Measurements from ENCODE around the gene SLC7A7.

The SLC7A7 gene

GRCh38 chr14:22792158-22792557 is 23.1 kb downstream of the SLC7A7 start:
- in situ Hi-C loops (cut with MboI; ENCODE audit: low sequenced_read_pairs, unreplicated experiment) = no loop called here
- DNase-seq (ENCODE audit: low spot score) = no peak
- no peak for TF ChIP-seq CTCF (IDR thresholded peaks at IDR 0.05; ENCODE audit: borderline replicate concordance, control extremely low read depth, extremely low read depth, insufficient read depth, missing control alignments)

GRCh38 chr14:22791301-22791700 is 23.9 kb downstream of the SLC7A7 start:
- no peak for DNase-seq (ENCODE audit: low spot score)
- in situ Hi-C loops (cut with MboI; ENCODE audit: low sequenced_read_pairs, unreplicated experiment) = no loop called here
- TF ChIP-seq CTCF (IDR thresholded peaks at IDR 0.05; ENCODE audit: borderline replicate concordance, control extremely low read depth, extremely low read depth, insufficient read depth, missing control alignments) = no peak

GRCh38 chr14:22786685-22787084 is 28.6 kb downstream of the SLC7A7 start:
- no peak for TF ChIP-seq CTCF (IDR thresholded peaks at IDR 0.05; ENCODE audit: borderline replicate concordance, control extremely low read depth, extremely low read depth, insufficient read depth, missing control alignments)
- DNase-seq (ENCODE audit: low spot score) = no peak
- in situ Hi-C loops (cut with MboI; ENCODE audit: low sequenced_read_pairs, unreplicated experiment) = no loop called here

GRCh38 chr14:22781301-22781991 is 33.8 kb downstream of the SLC7A7 start:
- no peak for DNase-seq (ENCODE audit: low spot score)
- no peak for TF ChIP-seq CTCF (IDR thresholded peaks at IDR 0.05; ENCODE audit: borderline replicate concordance, control extremely low read depth, extremely low read depth, insufficient read depth, missing control alignments)
- in situ Hi-C loops (cut with MboI; ENCODE audit: low sequenced_read_pairs, unreplicated experiment) = no loop called here

- in situ Hi-C loops (cut with MboI; ENCODE audit: low sequenced_read_pairs, unreplicated experiment) = no loop called here
These were observed 34.3 kb downstream of the SLC7A7 start for GRCh38 chr14:22780941-22781300.

GRCh38 chr14:22780105-22780679 is 35.0 kb downstream of the SLC7A7 start:
- no peak for DNase-seq (ENCODE audit: low spot score)
- in situ Hi-C loops (cut with MboI; ENCODE audit: low sequenced_read_pairs, unreplicated experiment) = no loop called here
- no peak for TF ChIP-seq CTCF (IDR thresholded peaks at IDR 0.05; ENCODE audit: borderline replicate concordance, control extremely low read depth, extremely low read depth, insufficient read depth, missing control alignments)

More at GRCh38 chr14:22780941-22781300, 34.3 kb downstream of the SLC7A7 start:
- no peak for DNase-seq (ENCODE audit: low spot score)
- TF ChIP-seq CTCF (IDR thresholded peaks at IDR 0.05; ENCODE audit: borderline replicate concordance, control extremely low read depth, extremely low read depth, insufficient read depth, missing control alignments) = no peak

Measured in GM13976 (cell line).